ENCODE data around the gene ELAVL1.

- TF ChIP-seq CTCF (conservative IDR thresholded peaks at IDR 0.05; ENCODE audit: low read length) (no peak), EZH2phosphoT487 (IDR thresholded peaks at IDR 0.05; ENCODE audit: borderline replicate concordance, low read depth, low read length) (no peak)
These were observed 43.4 kb downstream of the ELAVL1 start for GRCh38 chr19:7961920-7962626.
